Measurements from ENCODE around the gene TPRKB.
"Not testable (repeated sequence)": the region's sequence is repeated elsewhere in the genome, so short reads cannot be mapped to it uniquely, and the experiment has no call there.

TPRKB gene

DNA sequence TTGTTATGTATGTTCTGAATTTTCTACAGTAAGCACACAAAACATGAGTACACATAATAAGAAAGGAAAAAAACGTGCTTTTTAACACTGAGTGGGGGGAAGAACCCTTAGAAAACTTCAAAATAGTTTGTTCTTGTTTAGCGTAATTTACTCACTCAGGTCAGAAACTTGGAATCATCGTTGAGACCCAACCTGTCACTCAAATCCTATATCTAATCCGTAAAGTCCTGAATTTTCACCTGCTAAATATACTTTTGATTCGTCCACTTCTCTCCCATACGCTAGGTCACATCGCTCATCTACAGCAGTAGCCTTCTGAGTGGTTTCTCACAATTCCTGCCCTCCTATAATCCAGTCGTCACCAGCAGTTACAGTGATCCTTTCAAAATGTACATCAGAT lies 767 bp downstream of the TPRKB start:
- no peak for DNase-seq

DNA sequence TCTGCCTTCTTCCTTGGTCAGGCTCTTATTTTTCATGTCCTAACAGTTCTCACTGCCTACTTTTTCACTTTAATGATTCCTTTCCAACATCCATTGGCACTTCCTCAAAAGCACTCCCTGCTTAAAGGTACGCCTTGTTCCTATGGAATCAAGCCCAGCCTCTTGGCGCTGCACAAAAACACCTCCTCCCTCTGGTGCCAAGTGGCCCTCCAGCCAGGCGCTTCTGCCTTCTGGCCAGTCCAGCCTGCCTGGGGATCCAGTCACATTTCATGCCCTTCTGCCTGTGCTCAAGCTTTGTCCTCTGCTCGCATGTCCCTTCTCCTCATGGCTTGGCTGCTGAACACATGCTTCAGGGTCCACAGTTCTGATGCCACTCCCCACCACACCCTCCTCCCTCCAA lies 6.3 kb downstream of the TPRKB start:
- no peak for DNase-seq

DNA sequence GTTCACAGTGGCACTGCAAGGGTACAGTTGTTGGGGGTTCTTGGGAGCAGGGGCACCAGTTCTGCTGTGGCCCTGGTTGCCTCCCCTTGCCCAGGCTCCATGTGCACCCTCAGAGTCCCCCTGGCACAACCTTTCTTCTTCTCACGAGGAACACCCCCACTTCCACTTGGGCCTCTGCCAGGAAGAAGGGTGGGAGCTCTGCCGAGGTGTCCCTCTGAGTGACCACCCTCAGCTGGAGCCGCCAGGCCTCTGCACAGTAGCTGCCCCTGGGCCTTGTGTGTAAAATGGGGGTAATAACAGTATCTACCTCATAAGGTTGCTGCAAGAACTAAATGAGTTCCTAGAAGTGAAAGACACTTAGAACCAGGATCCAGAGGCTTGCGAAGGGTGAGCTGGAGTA lies 8.4 kb downstream of the TPRKB start:
- no peak for DNase-seq

DNA sequence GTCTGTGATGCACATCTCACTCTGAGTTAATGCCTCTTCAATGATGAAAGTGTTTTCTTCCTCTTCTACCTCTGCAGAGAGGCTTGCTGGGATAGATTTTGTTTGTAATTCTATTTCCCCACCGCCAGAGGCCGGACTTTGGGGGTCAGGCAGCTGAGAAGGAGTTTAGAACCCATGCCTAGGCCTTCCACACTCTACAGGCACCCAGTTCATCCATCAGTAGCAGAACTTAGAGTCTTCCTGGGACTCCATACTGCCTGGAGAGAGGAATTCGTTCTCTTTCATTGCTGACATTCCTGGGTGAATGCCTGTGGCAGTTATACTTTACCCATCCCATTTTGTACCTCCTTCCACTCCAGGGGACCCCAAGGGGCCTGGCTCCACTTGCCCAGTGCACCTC lies 9.1 kb downstream of the TPRKB start:
- DNase-seq = no peak

DNA sequence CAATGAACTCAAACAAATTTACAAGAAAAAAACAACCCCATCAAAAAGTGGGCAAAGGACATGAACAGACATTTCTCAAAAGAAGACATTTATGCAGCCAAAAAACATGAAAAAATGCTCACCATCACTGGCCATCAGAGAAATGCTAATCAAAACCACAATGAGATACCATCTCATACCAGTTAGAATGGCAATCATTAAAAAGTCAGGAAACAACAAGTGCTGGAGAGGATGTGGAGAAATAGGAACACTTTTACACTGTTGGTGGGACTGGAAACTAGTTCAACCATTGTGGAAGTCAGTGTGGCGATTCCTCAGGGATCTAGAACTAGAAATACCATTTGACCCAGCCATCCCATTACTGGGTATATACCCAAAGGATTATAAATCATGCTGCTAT lies 10.5 kb downstream of the TPRKB start:
- DNase-seq = not testable (repeated sequence)

DNA sequence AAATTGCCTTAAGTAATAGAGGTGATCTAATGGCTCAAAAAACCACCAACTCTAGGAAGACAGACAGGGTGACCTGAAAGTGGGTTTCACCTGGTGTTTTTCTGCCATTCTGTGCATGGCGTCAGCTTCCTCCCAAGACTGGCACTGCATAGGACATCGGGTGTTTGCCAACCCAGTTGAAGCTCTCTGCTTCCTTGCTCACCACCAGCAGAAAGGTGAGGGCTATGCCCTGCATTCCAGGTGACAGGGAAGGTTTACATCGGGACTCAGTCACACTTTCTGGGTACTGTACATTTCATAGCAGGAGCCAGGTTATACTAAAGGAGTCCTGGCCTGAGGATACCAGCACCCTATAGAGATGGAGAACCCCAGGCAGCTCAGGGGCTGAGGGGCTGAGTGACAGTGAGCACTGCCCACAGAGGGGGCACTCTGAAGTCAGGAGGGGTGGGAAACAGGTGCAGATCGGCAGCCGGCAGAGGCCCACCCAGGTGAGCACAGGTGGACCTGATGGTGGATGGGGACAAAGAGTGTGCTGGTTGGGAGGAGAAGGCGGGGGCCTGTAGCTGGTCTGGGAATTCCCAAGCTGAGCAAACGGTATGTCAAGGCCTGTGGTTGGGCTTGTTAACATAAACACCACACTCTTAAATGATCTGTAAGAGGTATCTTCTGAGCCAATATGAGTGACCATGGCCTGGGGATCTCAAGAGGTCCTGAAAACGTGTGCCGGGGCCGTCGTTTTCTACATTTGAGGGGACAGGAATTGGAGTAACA lies 18.1 kb downstream of the TPRKB start:
- DNase-seq = no peak

DNA sequence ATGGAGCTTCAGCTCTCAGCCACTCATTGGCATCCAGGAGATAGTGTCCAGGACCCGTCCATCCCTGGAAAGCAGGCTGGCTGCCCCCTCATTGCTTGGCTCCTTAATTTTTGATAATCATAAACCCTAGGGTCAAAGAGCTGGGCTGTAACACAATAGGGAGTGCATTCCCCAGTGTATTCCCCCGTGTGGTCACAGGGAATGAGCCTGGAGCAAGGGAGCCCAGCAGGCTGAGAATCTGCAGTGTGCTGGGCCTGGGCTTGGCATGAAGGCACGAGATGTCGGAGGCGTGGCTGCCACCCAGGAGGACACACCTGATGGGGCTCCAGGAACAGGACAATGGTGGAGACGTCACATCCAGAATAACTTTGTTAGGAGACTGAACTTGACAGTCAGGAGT lies 18.7 kb downstream of the TPRKB start:
- DNase-seq = no peak

DNA sequence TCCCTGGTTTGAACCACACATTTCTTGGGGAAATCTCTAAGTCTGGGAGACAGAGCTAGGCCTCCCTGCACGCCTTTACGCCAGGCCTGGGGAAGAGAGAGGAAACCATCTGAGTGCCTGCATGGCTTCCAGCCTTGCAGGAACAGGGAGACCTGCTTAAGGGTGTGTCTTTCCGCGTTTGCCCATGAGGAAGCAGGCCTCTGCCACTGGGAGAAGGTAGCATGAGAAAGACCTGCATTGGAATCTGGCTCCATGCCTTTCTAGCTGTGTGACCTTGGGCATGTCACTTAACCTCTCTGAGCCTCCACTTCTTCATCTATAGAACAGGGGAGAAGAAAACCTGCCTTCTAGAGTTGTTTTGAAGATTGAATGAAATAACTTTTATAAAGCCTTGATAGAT lies 19.4 kb downstream of the TPRKB start:
- not testable (repeated sequence) for DNase-seq

DNA sequence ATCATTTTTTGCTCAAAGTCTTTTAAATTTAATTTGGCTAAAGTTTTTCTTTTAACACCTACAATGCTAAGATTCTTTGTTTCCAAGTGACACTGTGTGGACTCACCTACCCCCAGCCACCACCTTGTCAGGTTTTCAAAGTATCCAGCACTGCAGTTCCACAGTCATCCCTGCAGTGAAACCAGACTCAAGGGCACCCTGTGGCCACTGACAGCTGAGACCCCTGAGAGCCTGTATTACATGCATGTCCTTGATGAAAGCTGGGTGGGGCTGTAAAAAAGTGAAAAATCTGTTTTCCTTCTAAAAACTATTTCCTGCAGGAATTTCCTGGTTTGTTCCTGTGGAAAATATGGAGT lies 19.9 kb downstream of the TPRKB start:
- DNase-seq = no peak

DNA sequence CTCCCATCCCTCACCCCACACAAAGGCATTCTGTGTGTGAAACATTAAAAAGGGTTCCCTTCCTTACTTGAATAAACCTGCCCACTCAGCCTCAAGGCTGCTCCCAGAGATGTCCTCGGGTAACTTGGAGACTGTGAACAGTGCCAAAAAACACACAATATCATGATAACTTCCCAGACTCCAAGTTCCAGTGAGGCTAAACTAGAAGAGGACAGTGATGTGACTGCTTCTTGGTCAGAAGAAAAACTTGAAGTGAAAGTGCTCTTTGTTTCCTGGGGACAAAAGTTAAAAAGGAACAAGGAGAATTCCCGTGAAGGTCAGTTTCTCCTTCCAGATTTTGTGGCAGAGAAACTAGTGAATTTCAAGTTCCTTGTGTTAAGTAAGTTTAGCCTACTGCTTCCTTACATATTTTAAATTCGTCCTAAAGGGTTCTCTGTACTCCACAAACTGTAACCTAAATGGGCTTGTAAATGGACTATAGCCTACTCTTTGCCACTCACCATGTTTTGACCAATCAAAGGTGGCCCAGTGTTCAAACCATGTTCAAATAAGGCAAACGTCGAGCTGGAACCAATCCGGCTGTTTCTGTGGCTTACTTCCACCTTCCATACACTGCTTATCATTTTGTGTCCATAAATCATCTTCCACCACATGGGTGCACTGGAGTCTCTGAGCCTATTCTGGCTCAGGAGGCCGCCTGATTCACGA lies 20.4 kb downstream of the TPRKB start:
- no peak for DNase-seq

DNA sequence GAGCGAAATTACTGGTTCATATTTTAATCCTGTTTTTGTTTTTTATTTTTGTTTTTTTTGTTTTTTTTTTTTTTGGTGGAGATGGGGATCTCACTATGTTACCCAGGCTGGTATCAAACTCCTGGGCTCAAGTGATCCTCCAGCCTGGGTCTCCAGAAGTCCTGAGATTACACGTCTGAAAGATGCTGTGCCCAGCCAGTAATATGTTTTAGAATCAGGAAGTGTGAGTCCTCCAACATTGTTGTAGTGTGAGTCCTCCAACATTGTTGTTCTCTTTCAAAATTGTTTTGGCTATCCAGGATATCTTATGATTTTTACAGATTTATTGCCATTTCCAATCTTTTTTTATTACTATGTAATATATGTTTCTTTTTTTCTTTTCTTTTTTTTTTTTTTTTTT lies 23.1 kb downstream of the TPRKB start:
- DNase-seq = no peak

DNA sequence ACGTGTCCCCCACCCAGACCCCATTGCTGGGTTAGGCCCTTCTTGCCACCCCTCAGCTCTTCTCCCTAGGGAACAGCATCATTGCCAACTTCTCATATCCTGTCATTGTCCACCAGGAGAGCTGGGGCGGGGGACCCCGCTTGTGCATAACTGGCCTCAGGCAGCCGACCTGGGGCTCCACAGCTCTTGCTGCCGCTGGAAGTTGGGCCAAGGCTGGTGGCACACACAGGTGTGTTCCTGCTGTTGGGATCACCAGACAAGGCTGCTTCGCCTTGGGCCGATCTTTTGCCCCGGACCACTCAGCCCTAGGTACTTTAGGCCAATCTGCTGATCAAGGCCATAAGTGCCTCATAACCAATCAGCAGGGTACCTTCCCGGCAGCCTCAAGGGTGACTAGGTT lies 28.6 kb downstream of the TPRKB start:
- DNase-seq = no peak

DNA sequence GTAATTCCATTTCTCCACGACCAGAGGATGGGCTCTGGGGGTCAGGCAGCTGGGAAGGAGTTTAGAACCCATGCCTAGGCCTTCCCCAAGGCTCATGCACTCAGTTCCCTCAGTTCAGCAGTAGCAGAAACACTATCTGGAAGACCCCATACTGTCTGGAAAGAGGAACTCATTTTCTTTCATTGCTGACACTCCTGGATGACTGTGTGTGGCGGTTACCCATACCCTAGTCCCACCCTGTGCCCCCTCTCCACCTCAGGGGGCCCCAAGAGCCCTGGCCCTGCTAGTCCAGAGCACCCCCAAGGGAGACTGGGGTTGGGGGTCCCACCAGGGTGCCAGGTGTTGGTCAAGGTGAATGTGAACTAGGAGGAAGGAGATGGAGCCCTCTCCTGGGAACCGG lies 29.5 kb downstream of the TPRKB start:
- no peak for DNase-seq

DNA sequence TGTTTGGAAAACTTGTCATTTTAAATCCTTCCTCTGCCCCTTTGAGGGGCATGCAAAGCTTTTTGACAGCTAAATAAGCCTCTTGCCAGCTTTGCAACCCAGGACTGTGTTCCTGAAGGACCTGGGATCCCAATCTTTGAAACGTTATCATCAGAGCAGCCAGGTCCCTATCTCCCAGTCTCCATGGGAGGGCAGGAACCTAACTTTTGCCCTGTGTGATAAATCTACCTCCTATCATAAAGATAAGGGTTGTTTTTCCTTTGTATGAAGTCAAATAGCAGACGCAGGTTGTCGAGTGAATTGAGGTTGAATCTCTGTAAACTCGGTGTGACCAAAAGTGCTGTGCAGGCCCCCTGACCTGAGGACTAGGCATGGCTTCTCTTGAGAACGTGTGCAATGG lies 30.1 kb downstream of the TPRKB start:
- DNase-seq = no peak

DNA sequence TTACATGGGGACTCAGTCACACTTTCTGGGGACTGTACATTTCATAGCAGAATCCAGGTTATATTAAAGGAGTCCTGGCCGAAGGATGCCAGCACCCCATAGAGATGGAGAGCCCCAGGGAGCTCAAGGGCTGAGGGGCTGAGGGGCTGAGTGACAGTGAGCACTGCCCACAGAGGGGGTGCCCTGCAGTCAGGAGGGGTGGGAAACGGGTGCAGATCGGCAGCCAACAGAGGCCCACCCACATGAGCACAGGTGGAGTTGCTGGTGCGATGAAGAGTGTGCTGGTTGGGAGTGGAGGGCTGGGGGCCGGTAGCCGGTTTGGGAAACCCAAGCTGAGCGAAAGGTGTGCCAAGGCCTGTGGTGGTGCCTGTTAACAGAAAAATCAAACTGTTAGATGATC lies 32.1 kb downstream of the TPRKB start:
- DNase-seq = no peak

DNA sequence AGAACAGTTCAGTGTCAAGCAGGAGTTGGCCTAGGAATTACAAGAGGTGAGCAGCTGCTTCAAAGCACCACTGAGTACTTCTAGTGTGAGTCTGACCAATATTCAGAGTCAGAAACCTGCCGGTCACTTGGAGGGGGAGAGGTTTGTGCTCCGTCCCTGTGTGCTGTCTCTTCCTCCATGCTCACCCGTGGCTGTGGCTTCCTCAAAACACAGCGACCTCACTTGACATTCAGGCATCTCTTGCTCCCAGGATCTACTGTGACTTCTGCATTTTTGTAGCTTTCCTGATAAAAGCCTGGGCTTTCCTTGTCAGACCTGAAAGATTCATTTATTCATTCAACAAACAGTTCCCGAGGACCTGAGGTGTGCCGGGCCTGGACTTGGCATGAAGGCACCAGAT lies 32.9 kb downstream of the TPRKB start:
- no peak for DNase-seq

DNA sequence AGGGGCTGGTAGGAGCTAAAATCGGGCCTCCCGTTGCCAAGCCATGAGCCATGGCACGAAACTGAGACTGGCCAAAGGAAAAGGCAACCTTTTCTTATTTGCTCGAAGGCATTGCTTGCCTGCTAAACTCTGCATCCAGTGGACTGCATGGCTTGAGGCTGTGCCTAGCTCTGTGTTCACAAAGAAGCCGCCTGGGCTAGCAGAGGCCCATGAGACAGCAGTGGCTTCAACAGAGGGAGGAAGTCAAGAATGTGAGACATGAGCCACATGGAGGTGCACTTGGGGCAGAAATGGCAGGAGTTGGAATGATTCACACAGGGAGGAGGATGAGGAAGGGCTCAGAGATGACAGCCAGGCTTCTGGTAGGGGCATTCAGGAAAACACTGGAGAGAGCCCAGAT lies 33.5 kb downstream of the TPRKB start:
- DNase-seq = no peak

DNA sequence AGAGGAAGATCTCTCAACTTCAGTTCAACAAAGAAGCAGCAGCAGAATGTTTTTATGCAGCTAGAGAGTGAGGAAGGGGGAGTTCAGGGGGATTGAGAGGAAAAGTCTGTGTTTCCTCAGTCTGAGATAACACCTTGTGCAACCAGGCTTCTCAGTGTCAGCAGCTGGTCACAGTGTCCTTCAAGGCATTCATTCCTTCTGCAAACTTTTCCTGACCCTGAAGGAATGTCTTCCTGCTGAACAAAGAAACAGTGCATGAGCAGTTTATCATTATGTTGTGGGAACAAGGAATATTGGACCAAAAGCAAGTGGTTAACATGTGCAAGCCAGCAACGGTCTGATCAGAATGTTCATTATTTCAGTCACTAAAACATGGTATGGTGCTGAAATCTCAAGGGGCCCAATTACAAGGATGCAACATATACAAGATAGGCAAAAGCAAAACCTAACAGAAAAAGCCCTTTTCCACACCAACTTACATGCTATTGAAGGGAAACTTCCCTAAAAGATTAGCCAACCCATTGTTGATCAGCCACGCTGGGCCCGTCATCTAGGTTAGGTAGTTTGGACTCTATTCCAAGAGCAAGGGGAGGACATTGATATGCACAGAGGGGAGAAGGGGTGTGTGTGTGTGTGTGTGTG lies 34.2 kb downstream of the TPRKB start:
- not testable (repeated sequence) for DNase-seq

DNA sequence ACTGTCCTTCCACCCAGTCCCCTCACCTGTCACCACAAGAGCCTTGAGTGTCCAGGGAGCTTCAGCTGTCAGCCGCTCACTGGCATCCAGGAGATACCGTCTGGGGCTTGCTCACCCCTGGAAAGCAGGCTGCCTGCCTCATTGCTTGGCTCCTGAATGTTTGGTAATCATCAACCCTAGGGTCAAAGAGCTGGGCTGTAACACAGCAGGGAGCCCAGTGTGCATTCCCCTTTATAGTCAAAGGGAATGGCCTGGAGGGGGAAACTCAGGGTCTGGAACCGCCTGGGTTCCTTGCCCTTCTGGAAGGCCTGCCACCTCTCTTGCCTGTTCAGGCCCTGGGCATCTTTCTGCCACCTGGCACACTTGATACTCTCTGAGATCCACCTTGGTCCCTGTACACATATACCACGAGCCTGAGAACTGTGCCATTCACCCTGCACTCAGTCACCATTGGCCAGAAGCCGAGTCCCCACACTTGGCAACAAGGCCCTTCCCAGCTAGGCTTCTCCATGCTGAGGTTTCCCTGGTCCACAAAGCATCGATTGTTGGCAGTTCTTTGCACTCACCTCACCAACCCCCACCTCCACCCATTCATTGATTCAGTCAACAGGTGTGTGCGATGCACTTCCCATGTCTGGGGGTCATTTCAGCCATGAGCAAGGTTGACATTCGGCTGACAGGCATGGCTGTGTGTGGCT lies 35.0 kb downstream of the TPRKB start:
- DNase-seq = no peak

DNA sequence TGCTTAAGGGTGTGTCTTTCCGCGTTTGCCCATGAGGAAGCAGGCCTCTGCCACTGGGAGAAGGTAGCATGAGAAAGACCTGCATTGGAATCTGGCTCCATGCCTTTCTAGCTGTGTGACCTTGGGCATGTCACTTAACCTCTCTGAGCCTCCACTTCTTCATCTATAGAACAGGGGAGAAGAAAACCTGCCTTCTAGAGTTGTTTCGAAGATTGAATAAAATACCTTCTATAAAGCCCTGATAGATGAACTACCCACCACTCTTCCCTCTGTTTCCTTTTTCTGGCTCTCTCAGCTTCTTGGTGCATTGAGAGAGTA lies 35.7 kb downstream of the TPRKB start:
- not testable (repeated sequence) for DNase-seq

DNA sequence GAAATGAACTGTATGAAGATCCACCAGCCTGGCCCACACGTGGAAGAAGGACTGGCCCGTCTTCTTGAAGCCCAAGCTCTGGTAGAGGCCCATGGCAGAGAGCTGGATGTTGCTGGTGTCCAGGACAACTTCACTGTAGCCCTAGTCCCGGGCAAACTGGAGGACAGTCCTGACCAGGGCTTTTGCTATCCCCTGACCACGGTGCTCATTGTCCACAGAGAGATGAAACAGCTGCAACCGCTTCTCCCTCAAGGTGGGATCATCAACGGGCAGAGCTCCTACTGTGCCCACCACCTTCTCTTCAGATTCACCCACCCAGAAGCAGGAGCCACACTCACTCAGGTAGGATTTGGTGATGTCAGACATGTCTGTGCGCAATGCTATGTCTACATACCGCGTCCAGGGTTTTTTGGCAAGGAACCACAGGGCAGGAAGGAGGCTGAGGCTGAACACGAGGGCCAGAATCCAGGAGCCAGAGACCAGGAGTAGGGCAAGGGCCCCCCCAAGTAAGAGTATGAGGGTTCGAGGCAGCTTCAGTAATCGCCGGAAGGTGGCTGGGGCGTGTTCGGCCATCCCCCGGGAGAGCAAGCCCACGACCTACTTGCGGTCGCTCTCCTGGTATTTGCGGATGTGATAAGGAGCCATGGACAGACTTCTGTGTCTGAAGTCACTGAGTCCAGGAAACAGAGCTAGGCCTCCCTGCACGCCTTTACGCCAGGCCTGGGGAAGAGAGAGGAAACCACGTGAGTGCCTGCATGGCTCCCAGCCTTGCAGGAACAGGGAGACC lies 36.3 kb downstream of the TPRKB start:
- no peak for DNase-seq

DNA sequence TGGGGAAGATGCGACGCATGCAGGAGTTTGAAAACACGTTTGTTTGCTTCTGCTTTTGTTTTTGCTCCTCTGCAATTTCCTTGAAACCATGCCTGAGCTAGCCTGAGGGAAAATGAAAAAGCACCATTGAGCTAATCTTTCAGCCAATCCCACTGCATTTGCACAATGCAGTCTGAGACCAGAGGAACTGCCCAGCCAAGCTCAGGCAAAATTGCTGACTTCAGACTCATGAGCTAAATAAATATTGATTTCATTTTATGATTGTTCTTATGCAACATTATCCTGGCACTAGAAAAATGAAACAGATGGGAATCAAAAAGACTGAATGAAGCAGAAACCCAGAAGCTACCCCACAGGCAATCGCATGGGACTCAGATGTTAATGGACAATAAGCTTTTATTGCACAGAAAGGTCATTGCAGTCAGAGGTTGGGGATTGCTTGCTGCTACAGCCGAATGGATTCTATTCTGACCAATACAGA lies 37.0 kb downstream of the TPRKB start:
- DNase-seq = no peak

DNA sequence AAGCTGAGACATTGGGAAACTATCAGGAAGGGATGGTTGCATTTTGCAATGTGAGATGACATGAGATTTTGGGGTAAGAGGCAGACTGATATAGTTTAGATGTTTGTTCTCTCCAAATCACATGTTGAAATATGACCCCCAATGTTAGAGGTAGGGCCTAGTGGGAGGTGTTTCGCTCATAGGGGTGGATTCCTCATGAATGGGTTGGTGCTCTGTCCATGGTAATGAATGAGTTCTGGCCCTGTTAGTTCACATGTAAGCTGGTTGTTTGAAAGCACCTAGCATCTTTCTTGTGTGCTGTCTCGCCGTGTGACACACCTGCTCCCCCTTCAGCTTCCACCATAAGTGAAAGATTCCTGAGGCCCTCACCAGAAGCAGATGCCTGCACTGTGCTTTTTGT lies 37.7 kb downstream of the TPRKB start:
- DNase-seq = no peak

Data from stimulated activated naive CD4-positive, alpha-beta T cell (primary cell).